ENCODE measurements around the gene PDX1.

Gene PDX1

DNA sequence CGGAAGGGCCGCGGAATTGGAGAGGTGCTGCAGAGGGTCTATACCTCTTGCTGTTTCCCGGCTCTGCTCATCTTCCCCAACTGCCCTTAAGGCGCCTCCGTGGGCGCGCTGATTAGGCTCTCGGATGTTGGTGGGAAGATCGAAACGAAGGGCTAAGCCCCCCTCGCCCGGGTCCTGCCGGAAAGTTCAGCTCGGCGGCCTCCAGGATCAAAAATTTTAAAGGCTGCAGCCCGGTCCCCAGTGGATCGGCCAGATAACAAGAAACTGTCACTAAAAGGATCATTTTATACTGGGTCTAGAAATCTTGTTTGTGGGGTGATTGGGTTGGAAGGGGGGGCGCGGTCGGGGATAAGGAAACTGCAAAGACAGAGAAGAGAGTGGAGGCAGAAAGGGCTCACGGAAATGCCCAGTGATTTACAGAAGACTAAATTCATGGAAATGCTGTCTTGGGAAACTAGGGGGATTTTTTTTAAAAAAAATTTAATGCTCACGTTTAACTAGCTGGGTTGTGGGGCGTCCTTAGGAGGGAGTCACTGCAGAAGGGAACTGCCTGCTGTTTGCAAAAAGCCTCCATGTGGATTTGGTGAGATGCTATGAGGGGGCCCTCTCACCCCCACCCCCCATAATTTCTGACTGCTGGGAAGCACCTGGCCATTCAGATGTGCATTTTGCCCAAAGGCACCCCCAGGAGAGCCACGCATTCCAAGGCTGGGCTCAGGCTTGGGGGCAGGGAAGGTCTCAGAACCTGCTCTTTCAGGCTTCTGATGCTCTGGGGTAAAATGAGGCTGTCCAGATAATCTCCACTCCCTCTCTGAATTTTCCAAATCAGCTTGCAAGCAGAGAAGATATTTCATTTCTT is 41.7 kb downstream of the PDX1 start:
- TF ChIP-seq TOX (CRISPR knock-in tag; IDR thresholded peaks at IDR 0.05; ENCODE audit: borderline replicate concordance) (no peak), SNAI2 (CRISPR knock-in tag; IDR thresholded peaks at IDR 0.05) (no peak), ZNF70 (CRISPR knock-in tag; IDR thresholded peaks at IDR 0.05) (no peak), ISL1 (CRISPR knock-in tag; IDR thresholded peaks at IDR 0.05) (no peak), ZFP3 (CRISPR knock-in tag; IDR thresholded peaks at IDR 0.05) (no peak), PPARA (CRISPR knock-in tag; IDR thresholded peaks at IDR 0.05; ENCODE audit: borderline replicate concordance) (no peak), ZFP30 (CRISPR knock-in tag; IDR thresholded peaks at IDR 0.05) (no peak), ESRRG (CRISPR knock-in tag; IDR thresholded peaks at IDR 0.05) (no peak), ZNF565 (CRISPR knock-in tag; conservative IDR thresholded peaks at IDR 0.05; ENCODE audit: low read depth) (no peak), RARB (CRISPR knock-in tag; IDR thresholded peaks at IDR 0.05) (no peak), ZNF8 (CRISPR knock-in tag; IDR thresholded peaks at IDR 0.05) (no peak), CSRNP3 (CRISPR knock-in tag; IDR thresholded peaks at IDR 0.05) (no peak), GLIS3 (CRISPR knock-in tag; IDR thresholded peaks at IDR 0.05) (no peak), BACH2 (CRISPR knock-in tag; IDR thresholded peaks at IDR 0.05; ENCODE audit: borderline replicate concordance) (no peak)
- TF ChIP-seq, protein P1, sequence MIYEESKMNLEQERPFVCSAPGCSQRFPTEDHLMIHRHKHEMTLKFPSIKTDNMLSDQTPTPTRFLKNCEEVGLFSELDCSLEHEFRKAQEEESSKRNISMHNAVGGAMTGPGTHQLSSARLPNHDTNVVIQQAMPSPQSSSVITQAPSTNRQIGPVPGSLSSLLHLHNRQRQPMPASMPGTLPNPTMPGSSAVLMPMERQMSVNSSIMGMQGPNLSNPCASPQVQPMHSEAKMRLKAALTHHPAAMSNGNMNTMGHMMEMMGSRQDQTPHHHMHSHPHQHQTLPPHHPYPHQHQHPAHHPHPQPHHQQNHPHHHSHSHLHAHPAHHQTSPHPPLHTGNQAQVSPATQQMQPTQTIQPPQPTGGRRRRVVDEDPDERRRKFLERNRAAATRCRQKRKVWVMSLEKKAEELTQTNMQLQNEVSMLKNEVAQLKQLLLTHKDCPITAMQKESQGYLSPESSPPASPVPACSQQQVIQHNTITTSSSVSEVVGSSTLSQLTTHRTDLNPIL (CRISPR knock-in tag; IDR thresholded peaks at IDR 0.05; ENCODE audit: low read depth) = no peak
- TF ChIP-seq, protein P2, sequence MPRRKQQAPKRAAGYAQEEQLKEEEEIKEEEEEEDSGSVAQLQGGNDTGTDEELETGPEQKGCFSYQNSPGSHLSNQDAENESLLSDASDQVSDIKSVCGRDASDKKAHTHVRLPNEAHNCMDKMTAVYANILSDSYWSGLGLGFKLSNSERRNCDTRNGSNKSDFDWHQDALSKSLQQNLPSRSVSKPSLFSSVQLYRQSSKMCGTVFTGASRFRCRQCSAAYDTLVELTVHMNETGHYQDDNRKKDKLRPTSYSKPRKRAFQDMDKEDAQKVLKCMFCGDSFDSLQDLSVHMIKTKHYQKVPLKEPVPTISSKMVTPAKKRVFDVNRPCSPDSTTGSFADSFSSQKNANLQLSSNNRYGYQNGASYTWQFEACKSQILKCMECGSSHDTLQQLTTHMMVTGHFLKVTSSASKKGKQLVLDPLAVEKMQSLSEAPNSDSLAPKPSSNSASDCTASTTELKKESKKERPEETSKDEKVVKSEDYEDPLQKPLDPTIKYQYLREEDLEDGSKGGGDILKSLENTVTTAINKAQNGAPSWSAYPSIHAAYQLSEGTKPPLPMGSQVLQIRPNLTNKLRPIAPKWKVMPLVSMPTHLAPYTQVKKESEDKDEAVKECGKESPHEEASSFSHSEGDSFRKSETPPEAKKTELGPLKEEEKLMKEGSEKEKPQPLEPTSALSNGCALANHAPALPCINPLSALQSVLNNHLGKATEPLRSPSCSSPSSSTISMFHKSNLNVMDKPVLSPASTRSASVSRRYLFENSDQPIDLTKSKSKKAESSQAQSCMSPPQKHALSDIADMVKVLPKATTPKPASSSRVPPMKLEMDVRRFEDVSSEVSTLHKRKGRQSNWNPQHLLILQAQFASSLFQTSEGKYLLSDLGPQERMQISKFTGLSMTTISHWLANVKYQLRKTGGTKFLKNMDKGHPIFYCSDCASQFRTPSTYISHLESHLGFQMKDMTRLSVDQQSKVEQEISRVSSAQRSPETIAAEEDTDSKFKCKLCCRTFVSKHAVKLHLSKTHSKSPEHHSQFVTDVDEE (CRISPR knock-in tag; IDR thresholded peaks at IDR 0.05) = no peak
- no peak for ATAC-seq

- no peak for ATAC-seq
- TF ChIP-seq, protein P1 (CRISPR knock-in tag; IDR thresholded peaks at IDR 0.05; ENCODE audit: low read depth) = no peak
- TF ChIP-seq BACH2 (CRISPR knock-in tag; IDR thresholded peaks at IDR 0.05; ENCODE audit: borderline replicate concordance) = no peak
- no peak for TF ChIP-seq ISL1 (CRISPR knock-in tag; IDR thresholded peaks at IDR 0.05)
- no peak for TF ChIP-seq ARNTL (CRISPR knock-in tag; IDR thresholded peaks at IDR 0.05; ENCODE audit: borderline replicate concordance, low read depth)
- TF ChIP-seq POU6F1 (CRISPR knock-in tag; IDR thresholded peaks at IDR 0.05; ENCODE audit: borderline replicate concordance, low read depth) = no peak
- no peak for TF ChIP-seq ZNF8 (CRISPR knock-in tag; IDR thresholded peaks at IDR 0.05)
- TF ChIP-seq ZFP3 (CRISPR knock-in tag; IDR thresholded peaks at IDR 0.05) = no peak
- no peak for TF ChIP-seq TOX (CRISPR knock-in tag; IDR thresholded peaks at IDR 0.05; ENCODE audit: borderline replicate concordance)
- no peak for TF ChIP-seq PATZ1 (CRISPR knock-in tag; IDR thresholded peaks at IDR 0.05; ENCODE audit: borderline replicate concordance)
- TF ChIP-seq ZC3H10 (CRISPR knock-in tag; IDR thresholded peaks at IDR 0.05) = no peak
- TF ChIP-seq ESRRG (CRISPR knock-in tag; IDR thresholded peaks at IDR 0.05) = no peak
- no peak for TF ChIP-seq GLIS3 (CRISPR knock-in tag; IDR thresholded peaks at IDR 0.05)
- no peak for TF ChIP-seq TCF4 (CRISPR knock-in tag; IDR thresholded peaks at IDR 0.05; ENCODE audit: borderline replicate concordance)
- no peak for TF ChIP-seq CSRNP3 (CRISPR knock-in tag; IDR thresholded peaks at IDR 0.05)
- TF ChIP-seq, protein P2 (CRISPR knock-in tag; IDR thresholded peaks at IDR 0.05) = no peak
- no peak for TF ChIP-seq RARB (CRISPR knock-in tag; IDR thresholded peaks at IDR 0.05)
Observed at GRCh38 chr13:27962128-27962841, 42.5 kb downstream of the PDX1 start.

Measured in SK-N-SH treated with all-trans-retinoic acid at 6 μM for 48 hours (cell line).